Erythroblast (primary cell): ENCODE measurements around the gene STARD13.

Experiments used
- GATA1 ChIP-seq: IDR thresholded peaks from 2 replicates; pipeline ENCODE4 v1.6.1; 2011; ENCODE audit warnings: low read depth, mild to moderate bottlenecking, control low read depth, low read length, moderate library complexity
- POLR2A ChIP-seq: IDR thresholded peaks from 2 replicates; pipeline ENCODE4 v1.6.1; 2011; ENCODE audit warnings: mild to moderate bottlenecking, low read length

- TF ChIP-seq POLR2A: no peak
- TF ChIP-seq GATA1: no peak
Measured at GRCh38 chr13:33199289-33199850, 86.2 kb downstream of the STARD13 start.
